Measurements from ENCODE around the gene ITGB1. TPM values are rescaled to one million over a fixed set of nuclear protein-coding genes. Genes with fewer than 3 reads are reported as not detected.
"Not testable (repeated sequence)": the region's sequence is repeated elsewhere in the genome, so short reads cannot be mapped to it uniquely, and the experiment has no call there.

ITGB1 gene
- total RNA-seq, 2 experiments from 2014 or later: 45.1 to 45.4 TPM

DNA sequence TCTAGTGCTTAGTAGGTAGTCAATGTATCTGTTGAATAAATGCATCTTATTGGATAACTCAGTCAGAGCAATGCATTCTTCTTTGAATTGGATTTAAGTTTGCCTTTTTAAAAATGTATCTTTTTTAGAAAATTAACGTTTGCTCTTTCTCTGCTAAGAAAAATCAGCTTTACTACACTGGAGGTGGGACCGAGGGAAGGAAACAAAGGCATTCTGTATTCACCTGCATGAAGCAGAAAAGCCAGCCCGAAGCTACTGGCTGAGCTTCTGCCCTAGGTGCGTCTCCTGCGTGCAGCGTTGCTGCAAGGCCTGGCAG lies 22.2 kb upstream of the ITGB1 start:
- Mint-ChIP-seq H3K9me3 (no peaks in the 10 kb centered on the region), H3K4me3 (peak overlapping the region; percentile 79), H3K36me3 (ENCODE audit: low read depth) (no peaks in the 10 kb centered on the region), H3K27ac (peak overlapping the region; percentile 90), H3K4me1 (ENCODE audit: low read depth) (peaks cover 27% of the 10 kb centered on the region), H3K27me3 (no peaks in the 10 kb centered on the region)
- POLR2A ChIA-PET: interaction anchor here (0.6 to 1.8 kb wide), 3 partner anchors 21 to 49 kb away, joined by 3 to 11 read pairs (median 3); no protein-coding TSS in a partner anchor
- DNase-seq: no peak
- intact Hi-C loops (cut with micrococcal nuclease): no loop called here
- CTCF ChIA-PET: interaction anchor here (1.1 to 2.7 kb wide), 6 partner anchors 9 to 534 kb away, joined by 3 to 9 read pairs (median 4); partner anchors contain the start of gene CCDC7
- ATAC-seq: no peak
- TF ChIP-seq, protein P1, sequence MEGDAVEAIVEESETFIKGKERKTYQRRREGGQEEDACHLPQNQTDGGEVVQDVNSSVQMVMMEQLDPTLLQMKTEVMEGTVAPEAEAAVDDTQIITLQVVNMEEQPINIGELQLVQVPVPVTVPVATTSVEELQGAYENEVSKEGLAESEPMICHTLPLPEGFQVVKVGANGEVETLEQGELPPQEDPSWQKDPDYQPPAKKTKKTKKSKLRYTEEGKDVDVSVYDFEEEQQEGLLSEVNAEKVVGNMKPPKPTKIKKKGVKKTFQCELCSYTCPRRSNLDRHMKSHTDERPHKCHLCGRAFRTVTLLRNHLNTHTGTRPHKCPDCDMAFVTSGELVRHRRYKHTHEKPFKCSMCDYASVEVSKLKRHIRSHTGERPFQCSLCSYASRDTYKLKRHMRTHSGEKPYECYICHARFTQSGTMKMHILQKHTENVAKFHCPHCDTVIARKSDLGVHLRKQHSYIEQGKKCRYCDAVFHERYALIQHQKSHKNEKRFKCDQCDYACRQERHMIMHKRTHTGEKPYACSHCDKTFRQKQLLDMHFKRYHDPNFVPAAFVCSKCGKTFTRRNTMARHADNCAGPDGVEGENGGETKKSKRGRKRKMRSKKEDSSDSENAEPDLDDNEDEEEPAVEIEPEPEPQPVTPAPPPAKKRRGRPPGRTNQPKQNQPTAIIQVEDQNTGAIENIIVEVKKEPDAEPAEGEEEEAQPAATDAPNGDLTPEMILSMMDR (IDR thresholded peaks at IDR 0.05): no peak

DNA sequence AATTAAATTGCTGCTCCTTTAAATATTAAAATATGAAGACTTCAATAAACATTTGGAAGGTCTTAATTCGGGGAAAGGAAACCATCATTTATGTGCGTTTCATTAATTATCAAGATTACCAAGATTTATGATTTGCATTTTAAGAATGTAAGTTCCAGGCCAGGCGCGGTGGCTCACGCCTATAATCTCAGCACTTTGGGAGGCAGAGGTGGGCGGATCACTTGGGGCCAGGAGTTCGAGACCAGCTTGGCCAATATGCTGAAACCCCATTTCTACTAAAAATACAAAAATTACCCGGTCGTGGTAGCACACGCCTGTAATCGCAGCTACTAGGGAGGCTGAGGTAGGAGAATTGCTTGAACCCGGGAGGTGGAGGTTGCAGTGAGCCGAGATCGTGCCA lies 21.7 kb upstream of the ITGB1 start:
- H3K36me3 Mint-ChIP-seq (ENCODE audit: low read depth); H3K27ac Mint-ChIP-seq; H3K9me3 Mint-ChIP-seq; H3K4me3 Mint-ChIP-seq; intact Hi-C loops (cut with micrococcal nuclease); ATAC-seq; H3K27me3 Mint-ChIP-seq; DNase-seq: not testable (repeated sequence)
- ChIA-PET POLR2A (interaction anchor here (0.7 to 1.8 kb wide), 2 partner anchors 20 to 39 kb away, joined by 3 to 11 read pairs; no protein-coding TSS in a partner anchor), CTCF (interaction anchor here (1.2 to 2.7 kb wide), 5 partner anchors 8 to 534 kb away, joined by 3 to 9 read pairs (median 6); partner anchors contain the start of gene CCDC7)
- H3K4me1 Mint-ChIP-seq (ENCODE audit: low read depth): peaks cover 27% of the 10 kb centered on the region

DNA sequence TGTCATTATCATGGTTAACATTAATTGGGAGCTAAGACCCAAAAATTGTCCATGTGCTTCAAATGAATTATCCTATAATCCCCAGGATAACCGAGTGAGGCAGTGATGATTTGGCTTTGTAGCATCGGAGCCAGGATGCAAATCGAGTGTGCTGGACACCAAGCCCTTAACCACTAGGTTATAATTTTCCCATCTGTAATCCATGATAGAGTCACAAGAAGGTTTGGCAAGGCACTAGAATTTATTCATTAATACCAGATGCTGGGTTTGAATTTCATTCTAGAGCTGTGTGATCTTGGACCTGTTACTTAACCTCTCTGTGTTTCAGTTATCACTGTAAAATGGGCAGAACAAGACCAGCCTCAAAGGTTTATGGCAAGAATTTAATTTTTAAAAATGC lies 21.0 kb upstream of the ITGB1 start:
- H3K4me3 Mint-ChIP-seq: no peak overlapping the region
- H3K4me1 Mint-ChIP-seq (ENCODE audit: low read depth): peaks cover 27% of the 10 kb centered on the region
- DNase-seq (no peak), ATAC-seq (no peak)
- H3K27ac Mint-ChIP-seq: no peak overlapping the region
- CTCF ChIA-PET: no interaction called here
- no peaks in the 10 kb centered on the region for H3K27me3 Mint-ChIP-seq
- intact Hi-C loops (cut with micrococcal nuclease): no loop called here
- H3K36me3 Mint-ChIP-seq (ENCODE audit: low read depth): no peaks in the 10 kb centered on the region
- POLR2A ChIA-PET: interaction anchor here (0.6 kb wide), 1 partner anchor 1726 kb away, joined by 3 read pairs; no protein-coding TSS in a partner anchor
- TF ChIP-seq, protein P1 (IDR thresholded peaks at IDR 0.05): no peak
- no peaks in the 10 kb centered on the region for H3K9me3 Mint-ChIP-seq

- H3K27me3 Mint-ChIP-seq; H3K4me3 Mint-ChIP-seq; H3K27ac Mint-ChIP-seq; intact Hi-C loops (cut with micrococcal nuclease); H3K36me3 Mint-ChIP-seq (ENCODE audit: low read depth); ATAC-seq; H3K9me3 Mint-ChIP-seq; DNase-seq; CTCF ChIA-PET: not testable (repeated sequence)
- peaks cover 22% of the 10 kb centered on the region for H3K4me1 Mint-ChIP-seq (ENCODE audit: low read depth)
- POLR2A ChIA-PET: interaction anchor here (0.6 kb wide), 2 partner anchors 13 to 1727 kb away, joined by 3 read pairs; no protein-coding TSS in a partner anchor
Measured at GRCh38 chr10:32977846-32978809, 20.1 kb upstream of the ITGB1 start.

- peaks cover 22% of the 10 kb centered on the region for H3K4me1 Mint-ChIP-seq (ENCODE audit: low read depth)
Measured at GRCh38 chr10:32976338-32976737, 18.3 kb upstream of the ITGB1 start.

More at GRCh38 chr10:32976338-32976737, 18.3 kb upstream of the ITGB1 start:
- Mint-ChIP-seq H3K4me3 (no peak overlapping the region), H3K27me3 (no peaks in the 10 kb centered on the region), H3K36me3 (ENCODE audit: low read depth) (no peaks in the 10 kb centered on the region), H3K27ac (no peak overlapping the region), H3K9me3 (no peaks in the 10 kb centered on the region)
- no peak for ATAC-seq
- TF ChIP-seq, protein P1 (IDR thresholded peaks at IDR 0.05): no peak
- intact Hi-C loops (cut with micrococcal nuclease): no loop called here
- ChIA-PET CTCF (no interaction called here), POLR2A (interaction anchor here (0.6 kb wide), 1 partner anchor 25 kb away, joined by 4 read pairs; no protein-coding TSS in a partner anchor)
- no peak for DNase-seq

Measured in activated CD8-positive, alpha-beta T cell treated with anti-CD3 and anti-CD28 coated beads for 36 hours (primary cell).